HepG2 (cell line): ENCODE results near the gene BCL11B. TPM values are rescaled to one million over a fixed set of nuclear protein-coding genes. Genes with fewer than 3 reads are reported as not detected.

Source experiments
- ATAC-seq: fragments of 200-7000 bp; cut with Tn5 transposase; 3 replicates; pipeline ENCODE4 v1.9.1; 2020; ENCODE audit warnings: mild to moderate bottlenecking, moderate library complexity
- BruUV-seq: library from RNA; stranded (reverse); fragments of 400-500 nt; replicated peaks from 2 replicates; lab custom pipeline; 2021; lab: Mats Ljungman, UMichigan
- CTCF ChIA-PET: fragments of 300-600 bp; formaldehyde crosslinking; extraction: SDS; loops from one replicate; lab custom pipeline; 2021; ENCODE audit warnings: low total read pairs, inconsistent platforms, low intra/inter-chr PET ratio; lab: Yijun Ruan, JAX
- POLR2A ChIA-PET: fragments of 350-600 bp; sonication (Branson Sonifier 250); formaldehyde crosslinking; loops from one replicate; lab custom pipeline; 2020; ENCODE audit warnings: antibody characterized with exemption, inconsistent platforms; lab: Yijun Ruan, JAX
- DNase-seq: peaks from one replicate; pipeline ENCODE4 v3.0.0-alpha.2; 2015; ENCODE audit warnings: low spot score
- FAIRE-seq: peaks from 3 replicates; lab custom pipeline; 2011; peaks lifted over from hg19 to GRCh38; lab: Jason Lieb, UNC
- H2AFZ ChIP-seq: one replicate; pipeline ENCODE4 v1.6.1; 2011; ENCODE audit warnings: low read length, inconsistent platforms
- H3K27ac ChIP-seq: fragments of 300-600 bp; 3 replicates; pipeline ENCODE4 v1.8.0; 2011; ENCODE audit warnings: mixed run types, mild to moderate bottlenecking, mixed read lengths, low read length, inconsistent platforms; ENCODE audit not compliant: insufficient read depth; ENCODE audit errors: extremely low read length
- H3K27me3 ChIP-seq, 2 experiments: fragments of 200-600 bp in 1 of 2; 2 replicates in 1 of 2; 3 replicates in 1 of 2; pipeline versions ENCODE4 v1.6.0 to v1.8.0; 2011; ENCODE audit warnings: low read length in 2 of 2, mild to moderate bottlenecking in 2 of 2, moderate library complexity in 2 of 2, inconsistent platforms in 1 of 2; ENCODE audit not compliant: insufficient read depth in 2 of 2, control insufficient read depth in 1 of 2
- H3K36me3 ChIP-seq, 2 experiments: fragments of 200-600 bp in 1 of 2; replicated peaks in 1 of 2; 2 replicates in 1 of 2; 3 replicates in 1 of 2; pipeline versions ENCODE4 v1.5.1 to v1.8.0; 2011; ENCODE audit warnings: low read length in 2 of 2, inconsistent platforms in 1 of 2; ENCODE audit not compliant: insufficient read depth in 2 of 2, control insufficient read depth in 1 of 2
- H3K4me1 ChIP-seq: 2 replicates; pipeline ENCODE4 v1.5.1; 2012; ENCODE audit warnings: low read length, inconsistent platforms; ENCODE audit not compliant: insufficient read depth
- H3K4me2 ChIP-seq: 2 replicates; pipeline ENCODE4 v1.6.0; 2011; ENCODE audit warnings: low read depth, low read length, inconsistent platforms
- H3K4me3 ChIP-seq, 3 experiments: fragments of 200-600 bp in 1 of 3; sonication (generic), shearing (Covaris generic) in 1 of 3; replicated peaks in 1 of 3; 2 replicates each; pipeline ENCODE4 v1.5.1; 2011 to 2016; ENCODE audit warnings: low read length in 3 of 3, inconsistent platforms in 2 of 3, low read depth in 2 of 3, mild to moderate bottlenecking in 2 of 3, control low read depth in 1 of 3, mixed read lengths in 1 of 3; ENCODE audit not compliant: insufficient read depth in 1 of 3
- H3K79me2 ChIP-seq: one replicate; pipeline ENCODE4 v1.6.1; 2011; ENCODE audit warnings: low read length, inconsistent platforms; ENCODE audit not compliant: insufficient read depth
- H3K9ac ChIP-seq: 2 replicates; pipeline ENCODE4 v1.6.0; 2011; ENCODE audit warnings: mild to moderate bottlenecking, low read depth, low read length, inconsistent platforms; ENCODE audit not compliant: insufficient read depth
- H3K9me3 ChIP-seq: 2 replicates; pipeline ENCODE4 v1.5.1; 2012; ENCODE audit warnings: mild to moderate bottlenecking, low read length
- H4K20me1 ChIP-seq: 2 replicates; pipeline ENCODE4 v1.6.0; 2011; ENCODE audit warnings: inconsistent platforms, mild to moderate bottlenecking, low read length, moderate library complexity; ENCODE audit not compliant: insufficient read depth
- CBFB ChIP-seq: sonication (generic); formaldehyde crosslinking; IDR thresholded peaks from 2 replicates; pipeline ENCODE4 v1.4.0; 2020; ENCODE audit warnings: missing genetic modification reagents
- GABPA ChIP-seq, 2 experiments: IDR thresholded peaks; 2 replicates each; pipeline ENCODE4 v1.6.1; 2011 to 2016; ENCODE audit warnings: low read depth in 2 of 2, low read length in 1 of 2, missing biosample characterization in 1 of 2, missing genetic modification characterization in 1 of 2
- JUNB ChIP-seq: sonication (generic); formaldehyde crosslinking; IDR thresholded peaks from 2 replicates; pipeline ENCODE4 v1.8.0; 2022; ENCODE audit warnings: missing genetic modification reagents, mild to moderate bottlenecking, borderline replicate concordance
- SOX5 ChIP-seq: IDR thresholded peaks from 2 replicates; pipeline ENCODE4 v1.6.1; 2016; ENCODE audit warnings: borderline replicate concordance
- SRSF1 ChIP-seq: fragments of 200-400 bp; formaldehyde crosslinking; optimal IDR thresholded peaks from 2 replicates; pipeline ENCODE3; 2017; ENCODE audit warnings: mild to moderate bottlenecking, low read depth, low read length, moderate library complexity
- ZBTB21 ChIP-seq: sonication (generic); formaldehyde crosslinking; IDR thresholded peaks from 2 replicates; pipeline ENCODE4 v1.4.0; 2020; ENCODE audit warnings: missing genetic modification reagents
- ZC3H4 ChIP-seq: sonication (generic); formaldehyde crosslinking; IDR thresholded peaks from 2 replicates; pipeline ENCODE4 v1.4.0; 2020; ENCODE audit warnings: missing genetic modification reagents, borderline replicate concordance
- ZFYVE20 ChIP-seq: sonication (generic); formaldehyde crosslinking; IDR thresholded peaks from 2 replicates; pipeline ENCODE4 v1.8.0; 2023; ENCODE audit warnings: low read depth, mild to moderate bottlenecking, moderate library complexity, missing genetic modification reagents, borderline replicate concordance
- ZNF10 ChIP-seq: sonication (generic); formaldehyde crosslinking; IDR thresholded peaks from 2 replicates; pipeline ENCODE4 v1.4.0; 2020; ENCODE audit warnings: mild to moderate bottlenecking, low read depth, missing genetic modification reagents, borderline replicate concordance
- ZNF17 ChIP-seq: sonication (generic); formaldehyde crosslinking; IDR thresholded peaks from 2 replicates; pipeline ENCODE4 v1.5.0; 2020; ENCODE audit warnings: mild to moderate bottlenecking, missing genetic modification reagents
- ZNF256 ChIP-seq: sonication (generic); formaldehyde crosslinking; conservative IDR thresholded peaks from 2 replicates; pipeline ENCODE4 v1.4.0; 2020; ENCODE audit warnings: missing genetic modification reagents
- ZNF766 ChIP-seq: sonication (generic); formaldehyde crosslinking; IDR thresholded peaks from 2 replicates; pipeline ENCODE4 v1.5.0; 2020; ENCODE audit warnings: missing genetic modification reagents, borderline replicate concordance
- WGBS: methylation state at CpG from one replicate; pipeline ENCODE4 v1.1.6; 2017; ENCODE audit warnings: low lambda C conversion rate; 5-methylcytosine and 5-hydroxymethylcytosine counted together
- in situ Hi-C: cut with HindIII; loops from 2 replicates; pipeline ENCODE4 v1.10.0; 2017; ENCODE audit warnings: low pct_unique_long_range_greater_than_20kb; ENCODE audit not compliant: extremely low pct_ligation_motif_present
- intact Hi-C: fragments of 100-400 bp; cut with micrococcal nuclease; formaldehyde crosslinking; loops from one replicate; pipeline ENCODE4 v1.10.0; 2022; ENCODE audit not compliant: unreplicated experiment
- polyA plus RNA-seq, 8 experiments: library from polyadenylated mRNA; depleted of rRNA in 3 of 8; stranded (reverse) in 7 of 8; unstranded in 1 of 8; fragments of >200 nt; fragmentation: Illumina TruSeq in 4 of 8; extraction: Trizol in 4 of 8; gene quantifications; 2 replicates each; pipeline versions ENCODE4 v1.2.1 to v1.2.3, GENCODE V29; 2011 to 2016; ENCODE audit warnings: low read depth in 4 of 8, missing spikeins in 1 of 8, mixed read lengths in 1 of 8; ENCODE audit not compliant: insufficient read depth in 1 of 8
- total RNA-seq, 5 experiments: library from RNA; depleted of rRNA; stranded (reverse); fragments of >200 nt; fragmentation: Illumina TruSeq; extraction: Trizol; gene quantifications; 2 replicates each; pipeline ENCODE4 v1.2.3, GENCODE V29; 2016; ENCODE audit warnings: low read depth in 1 of 5
- TF ChIP-seq, protein P1 (sequence below): IDR thresholded peaks from 2 replicates; pipeline ENCODE4 v1.6.1; 2018; ENCODE audit warnings: missing genetic modification reagents
- TF ChIP-seq, protein P2 (sequence below): sonication (generic); formaldehyde crosslinking; IDR thresholded peaks from 2 replicates; pipeline ENCODE4 v1.4.0; 2020; ENCODE audit warnings: mild to moderate bottlenecking, missing genetic modification reagents

The BCL11B gene
- total and polyA plus RNA-seq, 2 of the 13 experiments (the other 11 are each of a cell fraction or from before 2014, with no cell fraction given): not detected

DNA sequence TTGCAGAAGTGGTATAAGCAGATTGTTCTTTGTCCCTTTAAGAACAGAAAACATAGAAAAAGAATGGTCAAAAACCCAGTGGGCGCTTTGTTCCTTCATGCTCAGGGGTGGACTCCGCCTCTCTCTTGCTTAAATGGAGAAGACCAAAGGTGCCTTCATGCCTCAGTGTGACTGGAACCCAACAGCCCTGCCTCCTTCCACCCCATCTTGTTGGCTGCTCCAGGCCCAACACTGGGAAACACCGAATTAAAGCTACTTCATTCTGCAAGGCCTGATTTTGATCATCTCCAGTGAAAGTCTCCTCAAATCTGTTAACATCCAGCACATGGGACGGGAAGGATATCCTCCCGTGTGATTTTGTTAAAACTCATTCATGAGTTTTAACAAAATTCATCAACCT lies 103.7 kb downstream of the BCL11B start:
- WGBS: 7% methylated on average over 5 of the region's 5 CpGs
- DNase-seq (no peak), FAIRE-seq (no peak)
- H4K20me1 ChIP-seq: no peaks in the 10 kb centered on the region
- no peaks in the 10 kb centered on the region for H3K79me2 ChIP-seq
- no peak overlapping the region for H3K4me2 ChIP-seq
- H3K4me3 ChIP-seq: no peak overlapping the region
- peaks cover 0 to 24% of the 10 kb centered on the region in 2 experiments; a peak in 2 of 5 replicates for H3K27me3 ChIP-seq
- POLR2A ChIA-PET: no interaction called here
- H3K9ac ChIP-seq: no peak overlapping the region
- CTCF ChIA-PET: no interaction called here
- H2AFZ ChIP-seq: no peak overlapping the region
- in situ Hi-C loops: no loop called here
- BruUV-seq: no TSS peak
- H3K4me1 ChIP-seq: no peaks in the 10 kb centered on the region
- H3K9me3 ChIP-seq: no peaks in the 10 kb centered on the region
- no peaks in the 10 kb centered on the region for H3K36me3 ChIP-seq
- no peak for TF ChIP-seq ZFYVE20 (CRISPR knock-in tag)
- no peak for TF ChIP-seq SOX5 (CRISPR knock-in tag)
- no peak for TF ChIP-seq CBFB
- TF ChIP-seq, protein P1, sequence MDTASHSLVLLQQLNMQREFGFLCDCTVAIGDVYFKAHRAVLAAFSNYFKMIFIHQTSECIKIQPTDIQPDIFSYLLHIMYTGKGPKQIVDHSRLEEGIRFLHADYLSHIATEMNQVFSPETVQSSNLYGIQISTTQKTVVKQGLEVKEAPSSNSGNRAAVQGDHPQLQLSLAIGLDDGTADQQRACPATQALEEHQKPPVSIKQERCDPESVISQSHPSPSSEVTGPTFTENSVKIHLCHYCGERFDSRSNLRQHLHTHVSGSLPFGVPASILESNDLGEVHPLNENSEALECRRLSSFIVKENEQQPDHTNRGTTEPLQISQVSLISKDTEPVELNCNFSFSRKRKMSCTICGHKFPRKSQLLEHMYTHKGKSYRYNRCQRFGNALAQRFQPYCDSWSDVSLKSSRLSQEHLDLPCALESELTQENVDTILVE (CRISPR knock-in tag): no peak
- TF ChIP-seq ZNF256 (CRISPR knock-in tag): no peak
- TF ChIP-seq, protein P2, sequence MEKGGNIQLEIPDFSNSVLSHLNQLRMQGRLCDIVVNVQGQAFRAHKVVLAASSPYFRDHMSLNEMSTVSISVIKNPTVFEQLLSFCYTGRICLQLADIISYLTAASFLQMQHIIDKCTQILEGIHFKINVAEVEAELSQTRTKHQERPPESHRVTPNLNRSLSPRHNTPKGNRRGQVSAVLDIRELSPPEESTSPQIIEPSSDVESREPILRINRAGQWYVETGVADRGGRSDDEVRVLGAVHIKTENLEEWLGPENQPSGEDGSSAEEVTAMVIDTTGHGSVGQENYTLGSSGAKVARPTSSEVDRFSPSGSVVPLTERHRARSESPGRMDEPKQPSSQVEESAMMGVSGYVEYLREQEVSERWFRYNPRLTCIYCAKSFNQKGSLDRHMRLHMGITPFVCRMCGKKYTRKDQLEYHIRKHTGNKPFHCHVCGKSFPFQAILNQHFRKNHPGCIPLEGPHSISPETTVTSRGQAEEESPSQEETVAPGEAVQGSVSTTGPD (CRISPR knock-in tag): no peak
- no peak for TF ChIP-seq ZBTB21 (CRISPR knock-in tag)
- no peak for TF ChIP-seq ZNF766 (CRISPR knock-in tag)
- no peak for TF ChIP-seq GABPA (IDR thresholded peaks at IDR 0.05; ENCODE audit: low read depth, low read length)
- no peak for TF ChIP-seq GABPA (CRISPR knock-in tag; IDR thresholded peaks at IDR 0.05; ENCODE audit: low read depth)
- TF ChIP-seq ZNF10 (CRISPR knock-in tag): no peak
- TF ChIP-seq ZNF17: no peak
- no peak for TF ChIP-seq JUNB (CRISPR knock-in tag)
- TF ChIP-seq SRSF1: no peak
- TF ChIP-seq ZC3H4 (CRISPR knock-in tag): no peak
- TF ChIP-seq, all 625 proteins: peak for 0
- H3K27ac ChIP-seq: no peak overlapping the region
- intact Hi-C loops: no loop called here
- no peak for ATAC-seq
